ENCODE measurements around the gene PMS1. TPM values are rescaled to one million over a fixed set of nuclear protein-coding genes. Genes with fewer than 3 reads are reported as not detected.

PMS1 gene
- polyA plus RNA-seq, 1 donor (not counting 4 experiments of a cell fraction or from before 2014, with no cell fraction given): 14.8 TPM

DNA sequence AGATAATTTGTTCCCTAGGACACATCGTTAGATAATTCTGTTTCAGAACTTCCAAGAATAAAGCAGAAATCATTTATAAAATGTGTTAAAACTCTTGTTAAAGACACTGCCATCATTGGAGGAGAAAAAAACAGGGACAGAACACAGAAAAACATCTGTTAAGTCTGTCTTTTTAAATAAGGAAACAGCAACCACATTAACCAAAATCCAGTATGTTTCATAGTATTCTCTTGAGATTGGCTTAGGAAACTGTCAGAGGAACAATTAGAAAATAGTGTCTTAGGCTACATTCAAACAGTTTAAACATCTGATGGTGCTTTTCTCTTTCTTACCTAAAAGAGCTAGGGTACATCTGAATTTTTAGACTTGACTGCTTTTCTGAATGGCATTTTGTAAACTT, 81.6 kb downstream of the PMS1 start:
- no peaks in the 10 kb centered on the region for H3K36me3 ChIP-seq (ENCODE audit: control insufficient read depth in 2 of 2, extremely low read depth in 1 of 2, insufficient read depth in 2 of 2, low read length in 2 of 2)
- no peaks in the 10 kb centered on the region for H3K9me3 ChIP-seq (ENCODE audit: control insufficient read depth, low read depth, low read length)
- FAIRE-seq (no peak), DNase-seq (ENCODE audit: low read depth, low spot score) (no peak)
- TF ChIP-seq EZH2 (IDR thresholded peaks at IDR 0.05; ENCODE audit: low read length): no peak
- TF ChIP-seq, protein P1, sequence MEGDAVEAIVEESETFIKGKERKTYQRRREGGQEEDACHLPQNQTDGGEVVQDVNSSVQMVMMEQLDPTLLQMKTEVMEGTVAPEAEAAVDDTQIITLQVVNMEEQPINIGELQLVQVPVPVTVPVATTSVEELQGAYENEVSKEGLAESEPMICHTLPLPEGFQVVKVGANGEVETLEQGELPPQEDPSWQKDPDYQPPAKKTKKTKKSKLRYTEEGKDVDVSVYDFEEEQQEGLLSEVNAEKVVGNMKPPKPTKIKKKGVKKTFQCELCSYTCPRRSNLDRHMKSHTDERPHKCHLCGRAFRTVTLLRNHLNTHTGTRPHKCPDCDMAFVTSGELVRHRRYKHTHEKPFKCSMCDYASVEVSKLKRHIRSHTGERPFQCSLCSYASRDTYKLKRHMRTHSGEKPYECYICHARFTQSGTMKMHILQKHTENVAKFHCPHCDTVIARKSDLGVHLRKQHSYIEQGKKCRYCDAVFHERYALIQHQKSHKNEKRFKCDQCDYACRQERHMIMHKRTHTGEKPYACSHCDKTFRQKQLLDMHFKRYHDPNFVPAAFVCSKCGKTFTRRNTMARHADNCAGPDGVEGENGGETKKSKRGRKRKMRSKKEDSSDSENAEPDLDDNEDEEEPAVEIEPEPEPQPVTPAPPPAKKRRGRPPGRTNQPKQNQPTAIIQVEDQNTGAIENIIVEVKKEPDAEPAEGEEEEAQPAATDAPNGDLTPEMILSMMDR (optimal IDR thresholded peaks at IDR 0.05 in 1 of 3, IDR thresholded peaks at IDR 0.05 in 1 of 3, conservative IDR thresholded peaks at IDR 0.05 in 1 of 3; ENCODE audit: extremely low read depth in 1 of 3, insufficient read depth in 2 of 3, low read length in 3 of 3): no peak
- H3K4me1 ChIP-seq (ENCODE audit: control insufficient read depth, extremely low read depth, insufficient read depth, low read length): no peaks in the 10 kb centered on the region
- H3K4me2 ChIP-seq (ENCODE audit: control insufficient read depth, extremely low read depth, insufficient read depth, low read depth, low read length): no peak overlapping the region
- no peaks in the 10 kb centered on the region for H3K9me1 ChIP-seq (ENCODE audit: control insufficient read depth, extremely low read depth, insufficient read depth, low read length)
- no peaks in the 10 kb centered on the region for H3K79me2 ChIP-seq (ENCODE audit: control insufficient read depth, insufficient read depth, low read length)
- dilution Hi-C loops (cut with MboI; ENCODE audit: extremely low pct_ligation_motif_present, low sequenced_read_pairs): no loop called here
- no peaks in the 10 kb centered on the region for H3K27me3 ChIP-seq (ENCODE audit: control insufficient read depth, extremely low read depth, insufficient read depth, low read length)
- H4K20me1 ChIP-seq (ENCODE audit: control insufficient read depth, extremely low read depth, insufficient read depth, low read length): no peaks in the 10 kb centered on the region
- no peak overlapping the region for H3K4me3 ChIP-seq (ENCODE audit: control insufficient read depth in 2 of 3, extremely low read depth in 1 of 3, insufficient read depth in 2 of 3, low read depth in 1 of 3, low read length in 3 of 3)
- H3K27ac ChIP-seq (ENCODE audit: control insufficient read depth, insufficient read depth, low read length): no peak overlapping the region
- H2AFZ ChIP-seq (ENCODE audit: control insufficient read depth, low read length): no peak overlapping the region
- no peak overlapping the region for H3K9ac ChIP-seq (ENCODE audit: control insufficient read depth, extremely low read depth, insufficient read depth, low read length)

- no peaks in the 10 kb centered on the region for H4K20me1 ChIP-seq (ENCODE audit: control insufficient read depth, extremely low read depth, insufficient read depth, low read length)
- H3K27me3 ChIP-seq (ENCODE audit: control insufficient read depth, extremely low read depth, insufficient read depth, low read length): no peaks in the 10 kb centered on the region
- no peak for FAIRE-seq
- dilution Hi-C loops (cut with MboI; ENCODE audit: extremely low pct_ligation_motif_present, low sequenced_read_pairs): no loop called here
- H3K9me3 ChIP-seq (ENCODE audit: control insufficient read depth, low read depth, low read length): no peaks in the 10 kb centered on the region
- no peak overlapping the region for H3K4me3 ChIP-seq (ENCODE audit: control insufficient read depth in 2 of 3, extremely low read depth in 1 of 3, insufficient read depth in 2 of 3, low read depth in 1 of 3, low read length in 3 of 3)
- H3K79me2 ChIP-seq (ENCODE audit: control insufficient read depth, insufficient read depth, low read length): no peaks in the 10 kb centered on the region
- no peaks in the 10 kb centered on the region for H3K36me3 ChIP-seq (ENCODE audit: control insufficient read depth in 2 of 2, extremely low read depth in 1 of 2, insufficient read depth in 2 of 2, low read length in 2 of 2)
- H3K27ac ChIP-seq (ENCODE audit: control insufficient read depth, insufficient read depth, low read length): no peak overlapping the region
- H3K4me2 ChIP-seq (ENCODE audit: control insufficient read depth, extremely low read depth, insufficient read depth, low read depth, low read length): no peak overlapping the region
- DNase-seq (ENCODE audit: low read depth, low spot score): no peak
- no peak overlapping the region for H2AFZ ChIP-seq (ENCODE audit: control insufficient read depth, low read length)
- no peak for TF ChIP-seq EZH2 (IDR thresholded peaks at IDR 0.05; ENCODE audit: low read length)
- TF ChIP-seq, protein P1 (optimal IDR thresholded peaks at IDR 0.05 in 1 of 3, IDR thresholded peaks at IDR 0.05 in 1 of 3, conservative IDR thresholded peaks at IDR 0.05 in 1 of 3; ENCODE audit: extremely low read depth in 1 of 3, insufficient read depth in 2 of 3, low read length in 3 of 3): no peak
- no peaks in the 10 kb centered on the region for H3K4me1 ChIP-seq (ENCODE audit: control insufficient read depth, extremely low read depth, insufficient read depth, low read length)
- no peaks in the 10 kb centered on the region for H3K9me1 ChIP-seq (ENCODE audit: control insufficient read depth, extremely low read depth, insufficient read depth, low read length)
- no peak overlapping the region for H3K9ac ChIP-seq (ENCODE audit: control insufficient read depth, extremely low read depth, insufficient read depth, low read length)
Measured at GRCh38 chr2:189866296-189866695, 82.0 kb downstream of the PMS1 start.

Measured in keratinocyte (primary cell).